HCT116 (cell line): ENCODE results near the gene WDR64. TPM values are rescaled to one million over a fixed set of nuclear protein-coding genes. Genes with fewer than 3 reads are reported as not detected.

ENCODE experiments used
- ATAC-seq: fragments of 200-7000 bp; cut with Tn5 transposase; 2 replicates; pipeline ENCODE4 v1.9.1; 2020; ENCODE audit warnings: mild to moderate bottlenecking, moderate library complexity
- BruUV-seq: library from RNA; stranded (reverse); fragments of 400-500 nt; replicated peaks from 2 replicates; lab custom pipeline; 2021; lab: Mats Ljungman, UMichigan
- CTCF ChIA-PET: fragments of 300-600 bp; sonication (Branson Sonifier 250); formaldehyde crosslinking; loops from one replicate; lab custom pipeline; 2021; ENCODE audit warnings: antibody characterized with exemption; lab: Charles Lee
- POLR2A ChIA-PET: fragments of 300-600, 350-600 bp; sonication (Branson Sonifier 250); formaldehyde crosslinking; loops from one replicate; lab custom pipeline; 2021; ENCODE audit warnings: antibody characterized with exemption; lab: Charles Lee
- RAD21 ChIA-PET, 2 experiments: fragments of 300-600 bp; sonication (Branson Sonifier 250); formaldehyde crosslinking; loops; one replicate each; lab custom pipeline; 2023; ENCODE audit warnings: low total read pairs in 2 of 2; ENCODE audit not compliant: uncharacterized antibody in 2 of 2, unreplicated experiment in 2 of 2, low non-redundant PET in 1 of 2; lab: Charles Lee
- DNase-seq: peaks from one replicate; pipeline ENCODE4 v3.0.0-alpha.2; 2010; ENCODE audit warnings: low read depth, low spot score
- H2AFZ ChIP-seq: fragments of 200-600 bp; shearing (Covaris generic), sonication (generic); 2 replicates; pipeline ENCODE4 v1.6.1; 2017; ENCODE audit warnings: low read depth, mixed run types, mixed read lengths, antibody characterized with exemption, low read length; ENCODE audit not compliant: poor library complexity, severe bottlenecking
- H3K27ac ChIP-seq: 2 replicates; pipeline ENCODE4 v1.5.1; 2012; ENCODE audit warnings: low read depth, low read length
- H3K27me3 ChIP-seq: fragments of 200-600 bp; sonication (generic); 2 replicates; pipeline ENCODE4 v1.6.1; 2016; ENCODE audit warnings: mixed run types, low read length, mixed read lengths; ENCODE audit not compliant: insufficient read depth
- H3K36me3 ChIP-seq, 2 experiments: fragments of 200-500 bp in 1 of 2; fragments of 200-600 bp in 1 of 2; sonication (Bioruptor generic) in 1 of 2; sonication (generic) in 1 of 2; 2 replicates each; pipeline versions ENCODE4 v1.5.1 to v1.6.1; 2014 to 2016; ENCODE audit warnings: low read length in 2 of 2, inconsistent platforms in 1 of 2, mixed read lengths in 1 of 2, mixed run types in 1 of 2; ENCODE audit not compliant: insufficient read depth in 2 of 2, control insufficient read depth in 1 of 2
- H3K4me1 ChIP-seq, 2 experiments: fragments of 200-600 bp in 1 of 2; sonication (generic) in 1 of 2; 2 replicates each; pipeline versions ENCODE4 v1.5.1 to v1.6.1; 2012 to 2017; ENCODE audit warnings: low read length in 2 of 2, inconsistent platforms in 1 of 2, mild to moderate bottlenecking in 1 of 2, mixed read lengths in 1 of 2, mixed run types in 1 of 2, moderate library complexity in 1 of 2; ENCODE audit not compliant: insufficient read depth in 2 of 2, control insufficient read depth in 1 of 2
- H3K4me2 ChIP-seq: fragments of 200-600 bp; sonication (generic); 2 replicates; pipeline ENCODE4 v1.6.1; 2017; ENCODE audit warnings: mixed run types, low read length, mixed read lengths
- H3K4me3 ChIP-seq, 2 experiments: fragments of 200-600 bp in 1 of 2; sonication (generic) in 1 of 2; replicated peaks in 1 of 2; 2 replicates each; pipeline ENCODE4 v1.5.1; 2011 to 2016; ENCODE audit warnings: low read length in 2 of 2, control low read depth in 1 of 2, low read depth in 1 of 2, mild to moderate bottlenecking in 1 of 2, mixed read lengths in 1 of 2, mixed run types in 1 of 2
- H3K79me2 ChIP-seq: fragments of 200-600 bp; sonication (generic); 2 replicates; pipeline ENCODE4 v1.6.1; 2017; ENCODE audit warnings: mild to moderate bottlenecking, mixed run types, low read length, moderate library complexity, mixed read lengths; ENCODE audit not compliant: insufficient read depth
- H3K9ac ChIP-seq: fragments of 200-600 bp; sonication (generic); 2 replicates; pipeline ENCODE4 v1.6.1; 2016; ENCODE audit warnings: low read length, mixed read lengths
- H3K9me2 ChIP-seq: fragments of 200-600 bp; sonication (generic), shearing (Covaris generic); 2 replicates; pipeline ENCODE4 v1.6.1; 2017; ENCODE audit warnings: mixed run types, mild to moderate bottlenecking, moderate library complexity; ENCODE audit not compliant: insufficient read depth
- H3K9me3 ChIP-seq, 2 experiments: fragments of 200-500 bp in 1 of 2; fragments of 200-600 bp in 1 of 2; sonication (Bioruptor generic) in 1 of 2; sonication (generic) in 1 of 2; 2 replicates each; pipeline ENCODE4 v1.6.1; 2014 to 2017; ENCODE audit warnings: low read length in 2 of 2, mixed read lengths in 2 of 2, inconsistent platforms in 1 of 2, low read depth in 1 of 2, mild to moderate bottlenecking in 1 of 2, mixed run types in 1 of 2, moderate library complexity in 1 of 2; ENCODE audit not compliant: control insufficient read depth in 1 of 2, insufficient read depth in 1 of 2
- H4K20me1 ChIP-seq: fragments of 200-600 bp; sonication (generic), shearing (Covaris generic); 2 replicates; pipeline ENCODE4 v1.6.1; 2017; ENCODE audit warnings: mixed run types, mild to moderate bottlenecking, moderate library complexity; ENCODE audit not compliant: insufficient read depth
- CBX3 ChIP-seq: IDR thresholded peaks from 2 replicates; pipeline ENCODE4 v1.6.1; 2012; ENCODE audit warnings: low read depth
- CEBPB ChIP-seq: IDR thresholded peaks from 2 replicates; pipeline ENCODE4 v1.6.1; 2012; ENCODE audit warnings: low read depth
- EGR1 ChIP-seq: IDR thresholded peaks from 2 replicates; pipeline ENCODE4 v1.6.1; 2012; ENCODE audit warnings: low read depth
- EZH2phosphoT487 ChIP-seq: fragments of 200-600 bp; IDR thresholded peaks from 2 replicates; pipeline ENCODE4 v1.6.1; 2018; ENCODE audit warnings: antibody characterized with exemption, borderline replicate concordance
- FOSL1 ChIP-seq: IDR thresholded peaks from 2 replicates; pipeline ENCODE4 v1.6.1; 2012; ENCODE audit warnings: low read depth
- MAX ChIP-seq: IDR thresholded peaks from 2 replicates; pipeline ENCODE4 v1.6.1; 2012
- POLR2A ChIP-seq: IDR thresholded peaks from 2 replicates; pipeline ENCODE4 v1.7.0; 2011; ENCODE audit warnings: borderline replicate concordance; ENCODE audit not compliant: insufficient read depth, insufficient read length; ENCODE audit errors: extremely low read depth
- POLR2AphosphoS5 ChIP-seq: IDR thresholded peaks from 2 replicates; pipeline ENCODE4 v1.6.1; 2011; ENCODE audit warnings: mild to moderate bottlenecking, low read depth, low read length, moderate library complexity
- RAD21 ChIP-seq: IDR thresholded peaks from 2 replicates; pipeline ENCODE4 v1.6.1; 2012; ENCODE audit warnings: low read depth, mild to moderate bottlenecking
- SRF ChIP-seq: IDR thresholded peaks from 2 replicates; pipeline ENCODE4 v1.6.1; 2012; ENCODE audit warnings: low read depth
- ZFX ChIP-seq: fragments of 450-650 bp; IDR thresholded peaks from 2 replicates; pipeline ENCODE4 v1.6.1; 2017
- ZNF274 ChIP-seq: fragments of 200-500 bp; sonication (Bioruptor generic); IDR thresholded peaks from 2 replicates; pipeline ENCODE4 v1.6.1; 2014; ENCODE audit warnings: mild to moderate bottlenecking, low read depth, low read length, inconsistent platforms
- intact Hi-C: fragments of 100-400 bp; cut with micrococcal nuclease; formaldehyde crosslinking; loops from 2 replicates; pipeline ENCODE4 v1.10.0; 2022
- total RNA-seq: library from RNA; stranded (reverse); gene quantifications from one replicate; pipeline ENCODE4 v1.2.1, GENCODE V29; 2021; ENCODE audit not compliant: unreplicated experiment
- TF ChIP-seq, protein P1 (sequence below): IDR thresholded peaks from 2 replicates; pipeline ENCODE4 v1.6.1; 2012

Gene WDR64
- total RNA-seq, 1 experiment from 2014 or later, result not detected

- TF ChIP-seq ZNF274, result no peak
Observed at GRCh38 chr1:241631674-241632073, 20.4 kb upstream of the WDR64 start (continued).

GRCh38 chr1:241632987-241633386 lies 19.1 kb upstream of the WDR64 start:
- H2AFZ ChIP-seq, result no peak overlapping the region
- POLR2A ChIA-PET, result no interaction called here

More at GRCh38 chr1:241632987-241633386, 19.1 kb upstream of the WDR64 start:
- no peak overlapping the region for H3K4me3 ChIP-seq
- H3K4me1 ChIP-seq, result no peaks in the 10 kb centered on the region
- ChIA-PET CTCF (interaction anchor here (1.3 kb wide), 1 partner anchor 22 kb away, joined by 4 read pairs; no protein-coding TSS in a partner anchor), RAD21 (no interaction called here)
- no TSS peak for BruUV-seq
- H3K4me2 ChIP-seq, result no peak overlapping the region
- peaks cover 6% of the 10 kb centered on the region; the same call in 1 of the 2 replicates for H3K79me2 ChIP-seq
- H3K27me3 ChIP-seq, result no peaks in the 10 kb centered on the region
- H3K9me2 ChIP-seq, result no peaks in the 10 kb centered on the region
- H3K9ac ChIP-seq, result no peak overlapping the region
- H3K36me3 ChIP-seq, result peaks cover 7 to 11% of the 10 kb centered on the region in 2 experiments; a peak in 3 of 4 replicates
- no peaks in the 10 kb centered on the region for H3K9me3 ChIP-seq
- ATAC-seq (no peak), DNase-seq (no peak)
- no peak overlapping the region for H3K27ac ChIP-seq
- intact Hi-C loops, result no loop called here
- H4K20me1 ChIP-seq, result no peaks in the 10 kb centered on the region
- TF ChIP-seq RAD21 (no peak), FOSL1 (no peak), EZH2phosphoT487 (no peak), POLR2AphosphoS5 (no peak), CBX3 (no peak), MAX (no peak), ZFX (no peak), POLR2A (no peak), ZNF274 (no peak), SRF (no peak), EGR1 (no peak), CEBPB (no peak)
- TF ChIP-seq, protein P1, sequence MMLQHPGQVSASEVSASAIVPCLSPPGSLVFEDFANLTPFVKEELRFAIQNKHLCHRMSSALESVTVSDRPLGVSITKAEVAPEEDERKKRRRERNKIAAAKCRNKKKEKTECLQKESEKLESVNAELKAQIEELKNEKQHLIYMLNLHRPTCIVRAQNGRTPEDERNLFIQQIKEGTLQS, result no peak
